Right atrium auricular region (tissue), 2 donors: Measurements from ENCODE around the gene PDE4A. TPM values are rescaled to one million over a fixed set of nuclear protein-coding genes. Genes with fewer than 3 reads are reported as not detected.
"Not testable (repeated sequence)": the region's sequence is repeated elsewhere in the genome, so short reads cannot be mapped to it uniquely, and the experiment has no call there.

Experiments used
- DNase-seq: peaks from one replicate; pipeline ENCODE4 v3.0.0-alpha.2; 2019; ENCODE audit warnings: low spot score
- H3K27ac ChIP-seq, 2 donors: fragments of 200-600 bp; sonication (generic); 1 replicate in 1 of 2; 2 replicates in 1 of 2; pipeline ENCODE4 v1.5.1; 2016 to 2019
- H3K27me3 ChIP-seq, 2 donors: fragments of 200-600 bp; sonication (generic); one replicate each; pipeline versions ENCODE4 v1.5.1 to v1.6.0; 2017 to 2019
- H3K36me3 ChIP-seq: fragments of 200-600 bp; sonication (generic); one replicate; pipeline ENCODE4 v1.5.1; 2016
- H3K4me1 ChIP-seq, 2 donors: fragments of 200-600 bp; sonication (generic); one replicate each; pipeline versions ENCODE4 v1.5.1 to v1.6.0; 2017 to 2019
- H3K4me3 ChIP-seq, 2 donors: fragments of 200-600 bp; sonication (generic); 1 replicate in 1 of 2; 2 replicates in 1 of 2; pipeline ENCODE4 v1.5.1; 2017 to 2019; ENCODE audit warnings: mild to moderate bottlenecking in 1 of 2, moderate library complexity in 1 of 2
- H3K9me3 ChIP-seq, 2 donors: fragments of 200-600 bp; sonication (generic); one replicate each; pipeline ENCODE4 v1.5.1; 2019
- total RNA-seq, 2 donors: library from RNA; depleted of rRNA; stranded (reverse); fragments of >200 nt; gene quantifications; one replicate each; pipeline ENCODE4 v1.1.0, GENCODE V29; 2016
- TF ChIP-seq, protein P1 (sequence below), 2 donors: fragments of 200-600 bp; sonication (generic); IDR thresholded peaks; one replicate each; pipeline ENCODE4 v1.5.1; 2019; ENCODE audit warnings: antibody characterized with exemption in 2 of 2

PDE4A gene
- total RNA-seq, 2 donors from 2014 or later, result 9.4 to 9.9 TPM

DNA sequence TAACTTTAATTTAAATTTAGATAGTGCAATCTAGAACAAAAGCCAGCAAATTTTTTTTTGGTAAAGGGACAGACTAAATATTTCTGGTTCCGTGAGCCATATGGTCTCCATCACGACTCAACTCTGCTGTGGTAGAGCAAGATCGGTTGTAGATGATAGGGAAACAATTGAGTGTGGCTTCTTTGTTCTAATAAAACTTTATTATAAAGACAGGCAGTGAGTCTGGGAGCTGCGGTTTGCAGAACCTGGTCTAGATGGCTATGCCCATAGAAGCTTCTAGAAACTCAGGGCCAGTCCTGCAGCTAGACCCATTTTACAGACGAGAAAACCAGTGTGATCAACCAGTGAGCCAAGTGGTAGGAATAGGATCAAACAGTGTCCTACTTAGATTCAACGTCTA is 28.2 kb upstream of the PDE4A start:
- TF ChIP-seq, protein P1, sequence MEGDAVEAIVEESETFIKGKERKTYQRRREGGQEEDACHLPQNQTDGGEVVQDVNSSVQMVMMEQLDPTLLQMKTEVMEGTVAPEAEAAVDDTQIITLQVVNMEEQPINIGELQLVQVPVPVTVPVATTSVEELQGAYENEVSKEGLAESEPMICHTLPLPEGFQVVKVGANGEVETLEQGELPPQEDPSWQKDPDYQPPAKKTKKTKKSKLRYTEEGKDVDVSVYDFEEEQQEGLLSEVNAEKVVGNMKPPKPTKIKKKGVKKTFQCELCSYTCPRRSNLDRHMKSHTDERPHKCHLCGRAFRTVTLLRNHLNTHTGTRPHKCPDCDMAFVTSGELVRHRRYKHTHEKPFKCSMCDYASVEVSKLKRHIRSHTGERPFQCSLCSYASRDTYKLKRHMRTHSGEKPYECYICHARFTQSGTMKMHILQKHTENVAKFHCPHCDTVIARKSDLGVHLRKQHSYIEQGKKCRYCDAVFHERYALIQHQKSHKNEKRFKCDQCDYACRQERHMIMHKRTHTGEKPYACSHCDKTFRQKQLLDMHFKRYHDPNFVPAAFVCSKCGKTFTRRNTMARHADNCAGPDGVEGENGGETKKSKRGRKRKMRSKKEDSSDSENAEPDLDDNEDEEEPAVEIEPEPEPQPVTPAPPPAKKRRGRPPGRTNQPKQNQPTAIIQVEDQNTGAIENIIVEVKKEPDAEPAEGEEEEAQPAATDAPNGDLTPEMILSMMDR (IDR thresholded peaks at IDR 0.05), result no peak
- H3K36me3 ChIP-seq, result peaks cover 52% of the 10 kb centered on the region
- H3K9me3 ChIP-seq, result no peaks in the 10 kb centered on the region
- no peaks in the 10 kb centered on the region for H3K27me3 ChIP-seq
- H3K27ac ChIP-seq, result no peak overlapping the region
- DNase-seq, result no peak
- H3K4me3 ChIP-seq, result no peak overlapping the region
- H3K4me1 ChIP-seq, result peaks cover 0 to 10% of the 10 kb centered on the region in 2 donors

DNA sequence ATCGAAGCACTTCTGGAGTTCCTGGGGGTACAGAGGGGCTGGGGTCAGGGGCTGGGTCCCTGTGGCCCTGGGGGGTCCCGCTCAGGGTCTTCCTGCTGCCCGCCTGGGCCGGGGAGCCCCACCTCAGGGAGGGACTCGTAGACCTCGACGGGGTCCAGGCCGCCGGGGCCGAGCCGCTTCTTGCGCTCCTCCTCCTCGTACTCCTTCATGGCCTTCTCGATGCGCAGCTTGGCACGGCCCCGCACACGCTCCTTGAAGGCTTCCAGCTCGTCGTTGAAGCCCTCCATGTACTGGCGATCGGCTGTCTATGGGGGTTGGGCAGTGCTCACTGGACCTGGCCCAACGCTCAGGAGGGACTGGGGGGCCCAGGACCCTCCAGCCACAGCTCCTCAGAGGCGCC is 27.2 kb upstream of the PDE4A start:
- Histone ChIP-seq H3K4me3 (no peak overlapping the region), H3K27ac (no peak overlapping the region), H3K27me3 (no peaks in the 10 kb centered on the region), H3K9me3 (no peaks in the 10 kb centered on the region), H3K36me3 (peaks cover 52% of the 10 kb centered on the region), H3K4me1 (peaks cover 0 to 15% of the 10 kb centered on the region in 2 donors)
- TF ChIP-seq, protein P1 (IDR thresholded peaks at IDR 0.05), result no peak
- no peak for DNase-seq

DNA sequence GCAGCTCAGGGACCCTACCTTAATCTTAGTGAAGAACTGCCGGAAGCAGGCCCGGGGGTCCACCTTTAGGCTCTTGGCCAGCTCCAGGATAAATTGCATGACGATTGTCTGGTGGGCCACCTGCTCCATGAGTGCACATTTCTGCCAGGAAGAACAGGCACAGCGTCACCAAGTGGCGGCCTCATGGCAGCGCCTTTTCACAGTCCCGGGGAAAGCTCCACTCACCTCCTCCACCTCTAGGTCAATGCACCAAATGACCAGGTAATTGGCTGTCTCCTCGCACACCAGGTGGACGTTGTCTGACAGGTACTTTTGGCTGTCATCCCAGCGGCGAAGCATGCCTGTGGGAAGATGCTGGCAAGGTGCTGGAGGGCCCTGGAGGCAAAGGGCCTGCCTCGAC is 25.3 kb upstream of the PDE4A start:
- DNase-seq, result no peak

DNA sequence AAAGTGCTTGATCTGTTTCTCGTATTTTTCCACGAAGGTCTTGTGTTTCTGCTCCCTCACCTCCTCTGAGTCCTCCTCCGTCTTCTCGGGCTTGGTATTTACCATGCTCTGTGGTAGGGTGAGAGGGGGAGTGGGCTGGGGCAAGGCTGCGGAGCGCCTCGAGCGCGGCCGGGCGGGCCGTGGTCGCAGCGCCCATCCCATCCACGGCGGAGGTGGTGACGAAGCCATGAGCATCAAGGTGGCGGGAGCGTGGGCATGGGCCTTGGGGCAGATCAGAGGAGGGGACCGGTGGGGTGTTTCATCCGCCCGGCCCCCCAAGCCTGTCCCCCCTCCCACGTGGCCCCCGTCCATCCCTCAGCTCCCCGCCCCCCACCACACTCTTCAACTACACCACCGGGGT is 24.9 kb upstream of the PDE4A start:
- H3K36me3 ChIP-seq, result peaks cover 52% of the 10 kb centered on the region
- H3K27me3 ChIP-seq, result no peaks in the 10 kb centered on the region
- no peak for DNase-seq
- H3K4me1 ChIP-seq, result peaks cover 0 to 28% of the 10 kb centered on the region in 2 donors
- no peaks in the 10 kb centered on the region for H3K9me3 ChIP-seq
- TF ChIP-seq, protein P1 (IDR thresholded peaks at IDR 0.05), result no peak
- no peak overlapping the region for H3K27ac ChIP-seq
- H3K4me3 ChIP-seq, result no peak overlapping the region

More for the DNA sequence above, 25.3 kb upstream of the PDE4A start:
- Histone ChIP-seq H3K27me3 (no peaks in the 10 kb centered on the region), H3K36me3 (peaks cover 52% of the 10 kb centered on the region), H3K27ac (no peak overlapping the region), H3K4me1 (peaks cover 0 to 23% of the 10 kb centered on the region in 2 donors), H3K9me3 (no peaks in the 10 kb centered on the region), H3K4me3 (no peak overlapping the region)
- TF ChIP-seq, protein P1 (IDR thresholded peaks at IDR 0.05), result no peak

DNA sequence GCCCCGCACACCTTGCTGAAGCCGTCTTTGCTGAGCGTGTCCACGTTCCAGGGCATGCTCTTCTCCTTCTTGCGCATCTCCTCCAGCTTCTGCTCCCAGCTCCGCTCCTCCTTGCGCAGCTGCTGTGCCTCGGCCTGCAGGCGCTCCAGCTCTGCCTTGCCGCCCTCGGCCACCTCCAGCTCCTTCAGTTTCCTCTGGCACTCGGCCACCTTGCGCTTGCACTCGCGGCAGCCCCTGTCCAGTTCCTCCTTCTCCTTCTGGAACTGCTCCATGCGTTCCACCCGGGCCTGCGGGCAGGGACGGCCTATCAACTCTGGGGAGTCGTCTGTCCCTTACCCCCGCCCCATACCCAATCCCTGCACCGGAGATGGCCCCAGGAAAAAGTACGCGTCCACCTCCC is 24.4 kb upstream of the PDE4A start:
- no peaks in the 10 kb centered on the region for H3K9me3 ChIP-seq
- no peak overlapping the region for H3K27ac ChIP-seq
- TF ChIP-seq, protein P1 (IDR thresholded peaks at IDR 0.05), result no peak
- peaks cover 49% of the 10 kb centered on the region for H3K36me3 ChIP-seq
- peaks cover 0 to 32% of the 10 kb centered on the region in 2 donors for H3K4me1 ChIP-seq
- no peak for DNase-seq
- no peak overlapping the region for H3K4me3 ChIP-seq
- no peaks in the 10 kb centered on the region for H3K27me3 ChIP-seq

DNA sequence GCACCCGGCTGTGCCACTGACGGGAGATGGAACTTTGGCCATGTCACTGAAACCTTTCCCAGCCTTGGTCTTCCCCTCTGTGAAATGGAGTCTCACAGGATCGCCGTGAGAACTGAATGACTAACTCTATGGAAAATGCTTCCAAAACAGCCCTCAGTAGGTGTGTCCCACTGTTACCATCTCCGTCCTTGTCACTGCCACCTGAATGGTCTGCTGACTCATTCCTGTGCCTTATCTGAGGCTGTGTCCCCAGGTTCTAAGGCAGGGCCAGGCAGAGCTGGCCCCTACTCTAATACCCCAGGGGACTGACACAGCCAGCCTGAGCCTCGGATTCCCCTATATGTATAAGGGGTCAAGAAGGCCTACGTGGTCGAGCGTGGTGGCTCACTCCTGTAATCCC is 21.5 kb upstream of the PDE4A start:
- DNase-seq, result no peak
- Histone ChIP-seq H3K9me3 (no peaks in the 10 kb centered on the region), H3K36me3 (peaks cover 21% of the 10 kb centered on the region), H3K4me1 (peaks cover 0 to 52% of the 10 kb centered on the region in 2 donors), H3K27me3 (no peaks in the 10 kb centered on the region), H3K27ac (peak overlapping the region; percentile 61 to 84), H3K4me3 (no peak overlapping the region)
- TF ChIP-seq, protein P1 (IDR thresholded peaks at IDR 0.05), result no peak

DNA sequence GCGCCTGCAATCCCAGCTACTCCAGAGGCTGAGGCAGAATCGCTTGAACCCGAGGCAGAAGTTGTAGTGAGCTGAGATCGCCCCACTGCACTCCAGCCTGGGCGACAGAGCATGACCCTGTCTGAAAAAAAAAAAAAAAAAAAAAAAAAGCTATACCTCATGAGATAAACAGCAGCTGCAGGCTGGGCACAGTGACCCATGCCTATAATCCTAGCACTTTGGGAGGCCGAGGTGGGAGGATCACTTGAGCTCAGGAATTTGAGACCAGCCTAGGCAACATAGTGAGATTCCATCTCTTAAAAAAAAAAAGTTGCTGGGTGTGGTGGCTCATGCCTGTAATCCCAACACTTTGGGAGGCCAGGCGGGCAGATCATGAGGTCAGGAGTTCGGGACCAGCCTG is 21.0 kb upstream of the PDE4A start:
- peaks cover 0 to 55% of the 10 kb centered on the region in 2 donors for H3K4me1 ChIP-seq

More for the DNA sequence above, 21.0 kb upstream of the PDE4A start:
- H3K4me3 ChIP-seq, DNase-seq, H3K9me3 ChIP-seq, H3K27me3 ChIP-seq: not testable (repeated sequence)
- Histone ChIP-seq H3K36me3 (peaks cover 16% of the 10 kb centered on the region), H3K27ac (peak overlapping the region; percentile 61 to 84)
